RWPE2 (cell line): ENCODE data around the gene SPEG.

ENCODE experiments used
- ATAC-seq: fragments of 200-7000 bp; cut with Tn5 transposase; 3 replicates; pipeline ENCODE4 v1.9.1; 2021; ENCODE audit warnings: low read depth
- DNase-seq: peaks from one replicate; pipeline ENCODE4 v3.0.0-alpha.2; 2020; ENCODE audit warnings: low spot score
- H3K27ac ChIP-seq: fragments of 450-650 bp; 2 replicates; pipeline ENCODE4 v1.5.1; 2017; ENCODE audit warnings: mild to moderate bottlenecking; ENCODE audit not compliant: poor library complexity, severe bottlenecking
- H3K27me3 ChIP-seq: fragments of 250-450 bp; sonication (Bioruptor Pico); 2 replicates; pipeline ENCODE4 v1.5.1; 2021; ENCODE audit warnings: mild to moderate bottlenecking, moderate library complexity; ENCODE audit not compliant: insufficient read depth, poor library complexity, severe bottlenecking
- H3K36me3 ChIP-seq: fragments of 250-450 bp; sonication (Bioruptor Pico); 2 replicates; pipeline ENCODE4 v1.5.1; 2020; ENCODE audit warnings: low read depth, mild to moderate bottlenecking, moderate library complexity
- H3K4me1 ChIP-seq: fragments of 250-450 bp; sonication (Bioruptor Pico); 2 replicates; pipeline ENCODE4 v1.5.1; 2021; ENCODE audit warnings: mild to moderate bottlenecking, moderate library complexity; ENCODE audit not compliant: insufficient read depth, poor library complexity, severe bottlenecking
- H3K4me3 ChIP-seq: fragments of 250-450 bp; sonication (Bioruptor Pico); 2 replicates; pipeline ENCODE4 v1.5.1; 2021; ENCODE audit warnings: mild to moderate bottlenecking, moderate library complexity; ENCODE audit not compliant: severe bottlenecking
- H3K9me3 ChIP-seq: fragments of 250-450 bp; sonication (Bioruptor Pico); 2 replicates; pipeline ENCODE4 v1.5.1; 2021; ENCODE audit warnings: mild to moderate bottlenecking, moderate library complexity; ENCODE audit not compliant: severe bottlenecking
- CTCF ChIP-seq: fragments of 450-650 bp; IDR thresholded peaks from one replicate; pipeline ENCODE4 v1.5.1; 2017; ENCODE audit warnings: mild to moderate bottlenecking, moderate library complexity; ENCODE audit not compliant: poor library complexity, severe bottlenecking

Gene SPEG

GRCh38 chr2:219506153-219506801 lies 71.6 kb downstream of the SPEG start:
- Histone ChIP-seq H3K9me3 (no peaks in the 10 kb centered on the region), H3K4me3 (no peak overlapping the region), H3K27ac (no peak overlapping the region), H3K27me3 (peaks cover 18% of the 10 kb centered on the region), H3K36me3 (peaks cover 31% of the 10 kb centered on the region), H3K4me1 (no peaks in the 10 kb centered on the region)
- TF ChIP-seq CTCF: no peak
- no peak for DNase-seq
- no peak for ATAC-seq

- Histone ChIP-seq H3K4me3 (no peak overlapping the region), H3K9me3 (no peaks in the 10 kb centered on the region), H3K36me3 (peaks cover 24% of the 10 kb centered on the region), H3K4me1 (no peaks in the 10 kb centered on the region), H3K27ac (no peak overlapping the region), H3K27me3 (peaks cover 22% of the 10 kb centered on the region)
- ATAC-seq (no peak), DNase-seq (no peak)
- no peak for TF ChIP-seq CTCF
Measured at GRCh38 chr2:219506802-219507526, 72.3 kb downstream of the SPEG start.

- TF ChIP-seq CTCF: no peak
- Histone ChIP-seq H3K36me3 (peaks cover 16% of the 10 kb centered on the region), H3K4me3 (no peak overlapping the region), H3K27ac (no peak overlapping the region), H3K4me1 (no peaks in the 10 kb centered on the region), H3K9me3 (no peaks in the 10 kb centered on the region), H3K27me3 (peaks cover 30% of the 10 kb centered on the region)
- DNase-seq (no peak), ATAC-seq (no peak)
Measured at GRCh38 chr2:219507581-219508443, 73.2 kb downstream of the SPEG start.

GRCh38 chr2:219508444-219508734 lies 73.7 kb downstream of the SPEG start:
- no peak for TF ChIP-seq CTCF
- peaks cover 36% of the 10 kb centered on the region for H3K27me3 ChIP-seq
- no peaks in the 10 kb centered on the region for H3K9me3 ChIP-seq
- DNase-seq (no peak), ATAC-seq (no peak)
- no peaks in the 10 kb centered on the region for H3K4me1 ChIP-seq
- H3K36me3 ChIP-seq: peaks cover 12% of the 10 kb centered on the region
- no peak overlapping the region for H3K4me3 ChIP-seq
- no peak overlapping the region for H3K27ac ChIP-seq
